Smooth muscle cell (in vitro differentiated cells): ENCODE results near the gene SMG7. TPM values are rescaled to one million over a fixed set of nuclear protein-coding genes. Genes with fewer than 3 reads are reported as not detected.

Experiments
- DNase-seq: peaks from one replicate; lab custom pipeline; 2025; ENCODE audit not compliant: unreplicated experiment; lab: John Stamatoyannopoulos, UW
- H2AFZ ChIP-seq: fragments of 200-600 bp; sonication (generic); 2 replicates; pipeline ENCODE4 v1.6.0; 2016; ENCODE audit warnings: antibody characterized with exemption, low read depth, mild to moderate bottlenecking
- H3F3A ChIP-seq: fragments of 200-600 bp; sonication (generic); 2 replicates; pipeline ENCODE4 v1.6.0; 2017; ENCODE audit warnings: antibody characterized with exemption, low read depth
- H3K27ac ChIP-seq: fragments of 200-600 bp; sonication (generic); 2 replicates; pipeline ENCODE4 v1.5.1; 2016; ENCODE audit warnings: low read depth, mild to moderate bottlenecking
- H3K27me3 ChIP-seq: fragments of 200-600 bp; sonication (generic); 2 replicates; pipeline ENCODE4 v1.6.1; 2016; ENCODE audit warnings: low read depth, mild to moderate bottlenecking
- H3K36me3 ChIP-seq: fragments of 200-600 bp; sonication (generic); 2 replicates; pipeline ENCODE4 v1.5.1; 2016; ENCODE audit warnings: low read depth
- H3K4me1 ChIP-seq: fragments of 200-600 bp; sonication (generic); 2 replicates; pipeline ENCODE4 v1.5.1; 2016; ENCODE audit warnings: low read depth
- H3K4me2 ChIP-seq: fragments of 200-600 bp; sonication (generic); 2 replicates; pipeline ENCODE4 v1.6.0; 2016; ENCODE audit warnings: mild to moderate bottlenecking
- H3K4me3 ChIP-seq: fragments of 200-600 bp; sonication (generic); 2 replicates; pipeline ENCODE4 v1.5.1; 2016; ENCODE audit warnings: mild to moderate bottlenecking
- H3K79me2 ChIP-seq: fragments of 200-600 bp; sonication (generic); 2 replicates; pipeline ENCODE4 v1.6.0; 2016; ENCODE audit warnings: low read depth, mild to moderate bottlenecking
- H3K9ac ChIP-seq: fragments of 200-600 bp; sonication (generic); 2 replicates; pipeline ENCODE4 v1.6.0; 2016; ENCODE audit warnings: low read depth
- H3K9me3 ChIP-seq: fragments of 200-600 bp; sonication (generic); replicated peaks from 2 replicates; pipeline ENCODE4 v1.5.1; 2016; ENCODE audit warnings: low read depth
- H4K20me1 ChIP-seq: fragments of 200-600 bp; sonication (generic); 2 replicates; pipeline ENCODE4 v1.6.0; 2016; ENCODE audit warnings: low read depth
- CTCF ChIP-seq: fragments of 200-600 bp; sonication (generic); IDR thresholded peaks from 2 replicates; pipeline ENCODE4 v1.5.1; 2017; ENCODE audit warnings: borderline replicate concordance, mild to moderate bottlenecking, antibody characterized with exemption; ENCODE audit not compliant: insufficient read depth, poor library complexity, severe bottlenecking
- WGBS: methylation state at CpG from one replicate; pipeline ENCODE4 v1.1.7; 2016; ENCODE audit warnings: low lambda C conversion rate; 5-methylcytosine and 5-hydroxymethylcytosine counted together
- polyA plus RNA-seq: library from polyadenylated mRNA; unstranded; fragments of >200 nt; fragmentation: Nextera tagmentation; extraction: Ambion mirVana; gene quantifications from 2 replicates; pipeline ENCODE4 v1.2.1, GENCODE V29; 2016
- total RNA-seq: library from RNA; depleted of rRNA; stranded (reverse); fragments of >200 nt; gene quantifications from 2 replicates; pipeline ENCODE4 v1.2.3, GENCODE V29; 2014

The SMG7 gene
- total and polyA plus RNA-seq, 2 experiments from 2014 or later = 18.3 to 40.4 TPM

GRCh38 chr1:183520379-183520778 is 48.1 kb downstream of the SMG7 start:
- no peaks in the 10 kb centered on the region for H3K79me2 ChIP-seq
- no peak overlapping the region for H3K27ac ChIP-seq
- H3K9ac ChIP-seq = no peak overlapping the region
- H3K9me3 ChIP-seq = no peaks in the 10 kb centered on the region
- TF ChIP-seq CTCF = no peak
- DNase-seq = no peak
- no peaks in the 10 kb centered on the region for H3K27me3 ChIP-seq
- H2AFZ ChIP-seq = no peak overlapping the region
- 90% methylated on average over 1 of the region's 1 CpG for WGBS
- peaks cover 5% of the 10 kb centered on the region for H3K4me1 ChIP-seq
- peaks cover 8% of the 10 kb centered on the region for H4K20me1 ChIP-seq
- H3K4me2 ChIP-seq = no peak overlapping the region
- no peaks in the 10 kb centered on the region for H3F3A ChIP-seq
- peaks cover 8% of the 10 kb centered on the region for H3K36me3 ChIP-seq
- H3K4me3 ChIP-seq = no peak overlapping the region

GRCh38 chr1:183522104-183522503 is 49.8 kb downstream of the SMG7 start:
- Histone ChIP-seq H3K9ac (no peak overlapping the region), H3K4me2 (no peak overlapping the region), H3K27ac (no peak overlapping the region), H3F3A (no peaks in the 10 kb centered on the region), H3K79me2 (no peaks in the 10 kb centered on the region), H4K20me1 (no peaks in the 10 kb centered on the region), H3K4me1 (no peaks in the 10 kb centered on the region), H3K27me3 (no peaks in the 10 kb centered on the region), H3K36me3 (peaks cover 8% of the 10 kb centered on the region), H3K9me3 (no peaks in the 10 kb centered on the region), H2AFZ (no peak overlapping the region), H3K4me3 (no peak overlapping the region)
- DNase-seq = no peak
- WGBS = 100% methylated on average over 1 of the region's 1 CpG
- TF ChIP-seq CTCF = no peak

- Histone ChIP-seq H3K79me2 (no peaks in the 10 kb centered on the region), H2AFZ (no peak overlapping the region), H3K27me3 (no peaks in the 10 kb centered on the region), H3K27ac (no peak overlapping the region), H3F3A (no peaks in the 10 kb centered on the region), H3K4me3 (no peak overlapping the region), H3K4me1 (no peaks in the 10 kb centered on the region), H4K20me1 (peaks cover 3% of the 10 kb centered on the region), H3K4me2 (no peak overlapping the region), H3K9ac (no peak overlapping the region), H3K9me3 (no peaks in the 10 kb centered on the region), H3K36me3 (peaks cover 12% of the 10 kb centered on the region)
- TF ChIP-seq CTCF = no peak
- DNase-seq = no peak
- WGBS = 99% methylated on average over 3 of the region's 3 CpGs
Observed at GRCh38 chr1:183528577-183528976, 56.3 kb downstream of the SMG7 start.

- H3K4me1 ChIP-seq = no peaks in the 10 kb centered on the region
- H2AFZ ChIP-seq = no peak overlapping the region
- H3K9ac ChIP-seq = no peak overlapping the region
- H3K27ac ChIP-seq = no peak overlapping the region
- no peaks in the 10 kb centered on the region for H3K9me3 ChIP-seq
- no peak overlapping the region for H3K4me2 ChIP-seq
- no peak for DNase-seq
- WGBS = 96% methylated on average over 3 of the region's 3 CpGs
- no peaks in the 10 kb centered on the region for H3K27me3 ChIP-seq
- no peaks in the 10 kb centered on the region for H3F3A ChIP-seq
- H3K79me2 ChIP-seq = no peaks in the 10 kb centered on the region
- no peak for TF ChIP-seq CTCF
- peaks cover 37% of the 10 kb centered on the region for H3K36me3 ChIP-seq
- no peak overlapping the region for H3K4me3 ChIP-seq
- no peaks in the 10 kb centered on the region for H4K20me1 ChIP-seq
Observed at GRCh38 chr1:183533617-183534174, 61.4 kb downstream of the SMG7 start.
